Measurements from ENCODE around the gene ASB13. TPM values are rescaled to one million over a fixed set of nuclear protein-coding genes. Genes with fewer than 3 reads are reported as not detected.
A peak's percentile ranks its signal among the peaks of the same experiment; 100 is the strongest.

The ASB13 gene
- total and polyA plus RNA-seq, 2 experiments from 2014 or later: 11.6 to 20.2 TPM

DNA sequence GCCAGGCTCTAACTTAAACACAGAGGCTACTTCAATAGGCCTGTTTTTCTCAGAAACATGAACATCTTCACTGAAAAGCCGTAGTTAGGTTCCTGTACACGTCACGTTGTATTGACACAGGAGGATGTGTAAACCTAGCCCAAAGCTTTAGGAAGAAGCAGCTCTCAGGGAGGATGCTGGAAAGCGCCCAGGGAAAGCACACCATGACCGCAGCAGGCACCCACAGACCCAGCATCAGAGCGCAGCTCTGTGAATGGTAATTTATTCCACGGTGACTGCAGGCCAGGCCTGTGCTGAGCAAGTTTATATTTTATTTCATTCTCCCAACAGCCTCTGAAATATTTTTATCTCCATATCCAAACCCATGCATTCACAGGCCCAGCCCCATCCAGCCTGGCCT, 51.1 kb downstream of the ASB13 start:
- no peak for DNase-seq (ENCODE audit: low spot score)
- Mint-ChIP-seq H3K4me1 (peaks cover 6% of the 10 kb centered on the region; the same call in 2 of the 3 replicates), H3K36me3 (ENCODE audit: low read depth) (no peaks in the 10 kb centered on the region), H3K9me3 (no peaks in the 10 kb centered on the region), H3K4me3 (no peak overlapping the region), H3K27ac (no peak overlapping the region), H3K27me3 (ENCODE audit: insufficient read depth, low read depth, poor library complexity) (peaks cover 5% of the 10 kb centered on the region)
- H3K9me2 ChIP-seq (ENCODE audit: insufficient read depth): no peaks in the 10 kb centered on the region
- no peaks in the 10 kb centered on the region for H3F3A ChIP-seq (replicated peaks; ENCODE audit: low read depth)
- no peaks in the 10 kb centered on the region for H3K79me2 ChIP-seq (replicated peaks; ENCODE audit: insufficient read depth)
- ATAC-seq: no peak
- H2AFZ ChIP-seq: no peak overlapping the region
- H3K4me2 ChIP-seq: no peak overlapping the region
- H3K4me1 ChIP-seq (ENCODE audit: insufficient read depth): no peaks in the 10 kb centered on the region
- H3K27ac ChIP-seq (ENCODE audit: low read depth): no peak overlapping the region
- H3K36me3 ChIP-seq (ENCODE audit: insufficient read depth): no peaks in the 10 kb centered on the region
- TF ChIP-seq, protein P1, sequence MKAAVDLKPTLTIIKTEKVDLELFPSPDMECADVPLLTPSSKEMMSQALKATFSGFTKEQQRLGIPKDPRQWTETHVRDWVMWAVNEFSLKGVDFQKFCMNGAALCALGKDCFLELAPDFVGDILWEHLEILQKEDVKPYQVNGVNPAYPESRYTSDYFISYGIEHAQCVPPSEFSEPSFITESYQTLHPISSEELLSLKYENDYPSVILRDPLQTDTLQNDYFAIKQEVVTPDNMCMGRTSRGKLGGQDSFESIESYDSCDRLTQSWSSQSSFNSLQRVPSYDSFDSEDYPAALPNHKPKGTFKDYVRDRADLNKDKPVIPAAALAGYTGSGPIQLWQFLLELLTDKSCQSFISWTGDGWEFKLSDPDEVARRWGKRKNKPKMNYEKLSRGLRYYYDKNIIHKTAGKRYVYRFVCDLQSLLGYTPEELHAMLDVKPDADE (IDR thresholded peaks at IDR 0.05): no peak
- no peak overlapping the region for H3K4me3 ChIP-seq
- H4K20me1 ChIP-seq (replicated peaks; ENCODE audit: insufficient read depth): no peaks in the 10 kb centered on the region
- no peaks in the 10 kb centered on the region for H3K27me3 ChIP-seq (ENCODE audit: insufficient read depth)

DNA sequence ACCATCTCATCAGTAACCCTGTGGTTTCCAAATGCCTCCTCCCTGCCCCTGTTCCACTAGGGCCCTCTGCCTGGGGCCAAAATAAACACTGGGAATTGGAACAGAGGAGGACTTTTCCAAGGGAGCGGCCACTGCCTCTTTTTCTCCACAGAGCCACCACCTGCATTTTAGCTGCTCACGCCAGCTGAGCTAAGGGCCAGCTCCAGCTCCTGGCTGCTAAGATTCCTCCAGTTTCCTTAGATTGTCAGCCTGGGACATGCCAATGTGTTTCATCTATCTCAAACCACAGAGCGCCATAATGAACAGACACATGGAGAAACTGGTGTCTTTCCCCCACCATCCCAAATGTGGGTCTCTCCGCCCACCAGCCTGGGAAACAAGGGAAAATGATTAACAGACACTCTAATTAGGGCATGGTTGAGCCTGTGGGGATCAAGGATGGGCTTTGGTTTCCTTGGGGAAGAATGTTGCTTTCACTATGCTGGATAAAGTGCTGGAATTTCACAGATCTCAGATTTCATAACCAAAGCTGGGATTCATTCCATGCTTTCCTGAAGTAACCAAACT, 52.2 kb downstream of the ASB13 start:
- Histone ChIP-seq H3K4me2 (no peak overlapping the region), H3F3A (replicated peaks; ENCODE audit: low read depth) (no peaks in the 10 kb centered on the region), H3K4me3 (no peak overlapping the region), H3K4me1 (ENCODE audit: insufficient read depth) (no peaks in the 10 kb centered on the region), H3K36me3 (ENCODE audit: insufficient read depth) (no peaks in the 10 kb centered on the region), H3K79me2 (replicated peaks; ENCODE audit: insufficient read depth) (no peaks in the 10 kb centered on the region), H2AFZ (peak overlapping the region; percentile 52; the same call in 1 of the 2 replicates), H3K27ac (ENCODE audit: low read depth) (no peak overlapping the region), H3K27me3 (ENCODE audit: insufficient read depth) (no peaks in the 10 kb centered on the region), H4K20me1 (replicated peaks; ENCODE audit: insufficient read depth) (no peaks in the 10 kb centered on the region), H3K9me2 (ENCODE audit: insufficient read depth) (no peaks in the 10 kb centered on the region)
- ATAC-seq (no peak), DNase-seq (ENCODE audit: low spot score) (no peak)
- Mint-ChIP-seq H3K27me3 (ENCODE audit: insufficient read depth, low read depth, poor library complexity) (peaks cover 5% of the 10 kb centered on the region), H3K36me3 (ENCODE audit: low read depth) (no peaks in the 10 kb centered on the region), H3K4me3 (no peak overlapping the region), H3K4me1 (no peaks in the 10 kb centered on the region; the same call in 2 of the 3 replicates), H3K9me3 (no peaks in the 10 kb centered on the region; the same call in 2 of the 3 replicates), H3K27ac (no peak overlapping the region)
- TF ChIP-seq CREB1 (CRISPR knock-in tag; IDR thresholded peaks at IDR 0.05; ENCODE audit: low read depth) (no peak), STAT1 (IDR thresholded peaks at IDR 0.05; ENCODE audit: unreplicated experiment) (no peak), EZH2phosphoT487 (IDR thresholded peaks at IDR 0.05; ENCODE audit: unreplicated experiment) (no peak), POLR2AphosphoS5 (IDR thresholded peaks at IDR 0.05; ENCODE audit: low read depth) (no peak), ZNF331 (CRISPR knock-in tag; IDR thresholded peaks at IDR 0.05; ENCODE audit: low read depth) (no peak), JUNB (IDR thresholded peaks at IDR 0.05; ENCODE audit: unreplicated experiment) (no peak), EZH2 (IDR thresholded peaks at IDR 0.05; ENCODE audit: low read depth, unreplicated experiment) (no peak), ZNF114 (CRISPR knock-in tag; IDR thresholded peaks at IDR 0.05) (no peak), NANOG (IDR thresholded peaks at IDR 0.05; ENCODE audit: borderline replicate concordance) (no peak)
- TF ChIP-seq, protein P2, sequence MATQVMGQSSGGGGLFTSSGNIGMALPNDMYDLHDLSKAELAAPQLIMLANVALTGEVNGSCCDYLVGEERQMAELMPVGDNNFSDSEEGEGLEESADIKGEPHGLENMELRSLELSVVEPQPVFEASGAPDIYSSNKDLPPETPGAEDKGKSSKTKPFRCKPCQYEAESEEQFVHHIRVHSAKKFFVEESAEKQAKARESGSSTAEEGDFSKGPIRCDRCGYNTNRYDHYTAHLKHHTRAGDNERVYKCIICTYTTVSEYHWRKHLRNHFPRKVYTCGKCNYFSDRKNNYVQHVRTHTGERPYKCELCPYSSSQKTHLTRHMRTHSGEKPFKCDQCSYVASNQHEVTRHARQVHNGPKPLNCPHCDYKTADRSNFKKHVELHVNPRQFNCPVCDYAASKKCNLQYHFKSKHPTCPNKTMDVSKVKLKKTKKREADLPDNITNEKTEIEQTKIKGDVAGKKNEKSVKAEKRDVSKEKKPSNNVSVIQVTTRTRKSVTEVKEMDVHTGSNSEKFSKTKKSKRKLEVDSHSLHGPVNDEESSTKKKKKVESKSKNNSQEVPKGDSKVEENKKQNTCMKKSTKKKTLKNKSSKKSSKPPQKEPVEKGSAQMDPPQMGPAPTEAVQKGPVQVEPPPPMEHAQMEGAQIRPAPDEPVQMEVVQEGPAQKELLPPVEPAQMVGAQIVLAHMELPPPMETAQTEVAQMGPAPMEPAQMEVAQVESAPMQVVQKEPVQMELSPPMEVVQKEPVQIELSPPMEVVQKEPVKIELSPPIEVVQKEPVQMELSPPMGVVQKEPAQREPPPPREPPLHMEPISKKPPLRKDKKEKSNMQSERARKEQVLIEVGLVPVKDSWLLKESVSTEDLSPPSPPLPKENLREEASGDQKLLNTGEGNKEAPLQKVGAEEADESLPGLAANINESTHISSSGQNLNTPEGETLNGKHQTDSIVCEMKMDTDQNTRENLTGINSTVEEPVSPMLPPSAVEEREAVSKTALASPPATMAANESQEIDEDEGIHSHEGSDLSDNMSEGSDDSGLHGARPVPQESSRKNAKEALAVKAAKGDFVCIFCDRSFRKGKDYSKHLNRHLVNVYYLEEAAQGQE (IDR thresholded peaks at IDR 0.05; ENCODE audit: unreplicated experiment): no peak
- TF ChIP-seq, protein P3, sequence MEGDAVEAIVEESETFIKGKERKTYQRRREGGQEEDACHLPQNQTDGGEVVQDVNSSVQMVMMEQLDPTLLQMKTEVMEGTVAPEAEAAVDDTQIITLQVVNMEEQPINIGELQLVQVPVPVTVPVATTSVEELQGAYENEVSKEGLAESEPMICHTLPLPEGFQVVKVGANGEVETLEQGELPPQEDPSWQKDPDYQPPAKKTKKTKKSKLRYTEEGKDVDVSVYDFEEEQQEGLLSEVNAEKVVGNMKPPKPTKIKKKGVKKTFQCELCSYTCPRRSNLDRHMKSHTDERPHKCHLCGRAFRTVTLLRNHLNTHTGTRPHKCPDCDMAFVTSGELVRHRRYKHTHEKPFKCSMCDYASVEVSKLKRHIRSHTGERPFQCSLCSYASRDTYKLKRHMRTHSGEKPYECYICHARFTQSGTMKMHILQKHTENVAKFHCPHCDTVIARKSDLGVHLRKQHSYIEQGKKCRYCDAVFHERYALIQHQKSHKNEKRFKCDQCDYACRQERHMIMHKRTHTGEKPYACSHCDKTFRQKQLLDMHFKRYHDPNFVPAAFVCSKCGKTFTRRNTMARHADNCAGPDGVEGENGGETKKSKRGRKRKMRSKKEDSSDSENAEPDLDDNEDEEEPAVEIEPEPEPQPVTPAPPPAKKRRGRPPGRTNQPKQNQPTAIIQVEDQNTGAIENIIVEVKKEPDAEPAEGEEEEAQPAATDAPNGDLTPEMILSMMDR (conservative IDR thresholded peaks at IDR 0.05; ENCODE audit: low read depth in 2 of 2): no peak
- TF ChIP-seq, protein P1 (IDR thresholded peaks at IDR 0.05): no peak

Data from GM23338 (cell line).